GM12873 (cell line): ENCODE results near the gene KRT9.

Source experiments
- TF ChIP-seq, protein P1 (sequence below): IDR thresholded peaks from 2 replicates; pipeline ENCODE4 v1.5.1; 2012; ENCODE audit warnings: low read depth, mild to moderate bottlenecking, moderate library complexity, low read length, control low read depth; ENCODE audit not compliant: insufficient read depth; ENCODE audit errors: missing control alignments

The KRT9 gene

GRCh38 chr17:41586863-41587495 is 15.1 kb upstream of the KRT9 start, which contains the start of gene KRT14:
TSS of gene KRT14 (minus strand) at chr17:41586895. CDS start at chr17:41586834, 61 bp downstream.
- TF ChIP-seq, protein P1, sequence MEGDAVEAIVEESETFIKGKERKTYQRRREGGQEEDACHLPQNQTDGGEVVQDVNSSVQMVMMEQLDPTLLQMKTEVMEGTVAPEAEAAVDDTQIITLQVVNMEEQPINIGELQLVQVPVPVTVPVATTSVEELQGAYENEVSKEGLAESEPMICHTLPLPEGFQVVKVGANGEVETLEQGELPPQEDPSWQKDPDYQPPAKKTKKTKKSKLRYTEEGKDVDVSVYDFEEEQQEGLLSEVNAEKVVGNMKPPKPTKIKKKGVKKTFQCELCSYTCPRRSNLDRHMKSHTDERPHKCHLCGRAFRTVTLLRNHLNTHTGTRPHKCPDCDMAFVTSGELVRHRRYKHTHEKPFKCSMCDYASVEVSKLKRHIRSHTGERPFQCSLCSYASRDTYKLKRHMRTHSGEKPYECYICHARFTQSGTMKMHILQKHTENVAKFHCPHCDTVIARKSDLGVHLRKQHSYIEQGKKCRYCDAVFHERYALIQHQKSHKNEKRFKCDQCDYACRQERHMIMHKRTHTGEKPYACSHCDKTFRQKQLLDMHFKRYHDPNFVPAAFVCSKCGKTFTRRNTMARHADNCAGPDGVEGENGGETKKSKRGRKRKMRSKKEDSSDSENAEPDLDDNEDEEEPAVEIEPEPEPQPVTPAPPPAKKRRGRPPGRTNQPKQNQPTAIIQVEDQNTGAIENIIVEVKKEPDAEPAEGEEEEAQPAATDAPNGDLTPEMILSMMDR: no peak

DNA sequence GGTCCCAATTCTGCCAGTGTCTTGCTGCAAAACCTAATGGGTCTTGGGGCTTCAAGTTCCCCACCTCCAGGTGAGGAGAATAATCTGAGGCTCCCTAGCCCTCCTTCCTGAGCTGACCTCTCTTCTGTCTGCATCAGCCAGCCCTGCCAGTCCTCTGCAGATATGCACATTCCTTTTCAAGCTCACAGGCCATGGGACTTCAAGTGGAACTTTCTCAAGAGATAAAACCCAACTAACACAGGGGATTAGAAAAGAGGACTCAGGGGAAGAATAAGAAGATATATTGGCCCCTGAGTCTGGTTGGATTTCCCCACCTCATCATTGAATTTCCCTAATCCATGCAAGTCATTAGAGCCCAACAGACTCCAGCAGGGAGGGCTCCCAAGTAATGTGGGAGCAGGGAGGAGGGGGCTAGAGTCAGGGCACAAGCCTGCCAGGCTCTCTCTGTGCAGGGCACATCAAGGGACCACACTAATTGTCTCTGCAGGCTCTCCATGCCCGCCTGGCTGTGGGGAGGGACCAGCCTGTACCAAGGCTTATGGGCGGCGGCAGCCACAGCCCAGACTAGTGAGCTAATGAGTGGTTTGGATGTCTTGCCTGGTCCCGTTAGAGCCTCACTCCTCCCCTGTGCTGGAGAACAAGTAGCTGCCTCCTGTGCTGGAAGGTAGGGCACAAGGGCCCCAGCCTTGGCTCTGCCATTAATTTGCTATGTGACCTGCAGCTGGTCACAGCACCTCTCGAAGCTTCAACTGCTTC is 13.6 kb upstream of the KRT9 start:
- TF ChIP-seq, protein P1: no peak

DNA sequence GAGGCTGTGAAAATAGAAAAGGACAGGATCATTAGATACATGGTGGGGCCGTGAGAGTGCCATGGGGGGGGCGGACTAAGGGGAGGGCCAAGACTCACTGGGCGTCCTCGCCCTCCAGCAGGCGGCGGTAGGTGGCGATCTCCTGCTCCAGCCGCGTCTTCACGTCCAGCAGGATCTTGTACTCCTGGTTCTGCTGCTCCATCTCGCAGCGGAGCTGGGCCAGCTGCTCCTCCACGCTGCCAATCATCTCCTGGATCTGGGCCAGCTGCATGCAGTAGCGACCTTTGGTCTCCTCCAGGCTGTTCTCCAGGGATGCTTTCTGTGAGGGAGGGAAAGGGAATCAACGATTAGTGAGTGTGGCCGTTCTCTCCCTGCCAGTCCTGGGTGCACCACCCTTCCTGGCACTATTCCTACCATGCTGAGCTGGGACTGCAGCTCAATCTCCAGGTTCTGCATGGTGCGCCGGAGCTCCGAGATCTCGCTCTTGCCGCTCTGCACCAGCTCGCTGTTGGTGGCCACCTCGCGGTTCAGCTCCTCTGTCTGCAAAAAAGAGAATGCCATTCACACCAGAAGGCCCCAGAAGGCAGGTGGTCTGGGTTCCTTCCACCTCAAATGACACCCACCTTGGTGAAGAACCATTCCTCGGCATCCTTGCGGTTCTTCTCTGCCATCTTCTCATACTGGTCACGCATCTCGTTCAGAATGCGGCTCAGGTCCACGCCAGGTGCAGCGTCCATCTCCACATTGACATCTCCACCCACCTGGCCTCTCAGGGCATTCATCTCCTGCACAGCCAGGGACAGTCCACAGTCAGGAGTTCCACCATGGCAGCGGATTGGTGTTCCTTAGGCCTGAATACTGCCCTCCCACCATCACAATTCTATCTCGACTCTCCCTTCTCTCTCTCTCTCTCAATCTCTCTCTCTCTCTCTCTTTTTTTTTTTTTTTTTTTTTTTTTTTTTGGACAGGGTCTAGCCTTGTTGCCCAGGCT is 11.6 kb upstream of the KRT9 start:
- TF ChIP-seq, protein P1: no peak

- TF ChIP-seq, protein P1: no peak
Measured at GRCh38 chr17:41581366-41582060, 9.7 kb upstream of the KRT9 start.

DNA sequence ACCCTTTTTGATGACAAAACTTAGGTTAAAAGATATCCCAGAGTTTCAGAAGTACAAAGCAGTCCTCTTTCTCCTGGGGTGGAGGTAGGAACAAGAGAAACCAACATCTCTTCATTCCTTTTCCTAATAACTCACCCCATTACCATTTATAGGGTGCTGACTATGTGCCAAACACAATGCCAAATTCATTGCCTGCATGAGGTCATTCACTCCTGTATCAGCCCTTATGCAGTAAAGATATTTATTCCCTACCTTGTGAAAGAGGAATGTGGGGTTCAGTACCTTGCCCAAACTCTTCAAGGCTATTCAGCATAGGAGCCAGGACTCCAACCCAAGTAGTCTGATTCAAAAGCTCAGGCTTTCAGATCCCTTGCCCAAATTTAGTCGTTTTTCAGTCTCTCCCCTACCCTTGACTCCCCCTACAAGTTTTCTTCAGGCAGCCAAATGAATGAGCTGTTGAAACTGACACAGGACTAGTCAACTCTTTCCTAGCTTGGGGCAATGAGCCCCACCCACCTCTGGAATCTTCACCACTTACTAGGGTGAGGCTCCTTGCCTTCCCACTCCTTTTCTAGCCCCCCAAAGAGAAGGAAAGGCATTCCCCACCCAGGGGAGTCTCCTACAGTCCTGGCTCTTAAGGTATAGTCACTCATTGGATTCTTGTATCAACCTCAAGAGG is 9.0 kb upstream of the KRT9 start:
- TF ChIP-seq, protein P1: no peak

- TF ChIP-seq, protein P1: no peak
Measured at GRCh38 chr17:41580244-41580575, 8.4 kb upstream of the KRT9 start.
